K562 (cell line): ENCODE results near the gene HYOU1. TPM values are rescaled to one million over a fixed set of nuclear protein-coding genes. Genes with fewer than 3 reads are reported as not detected.

Experiments used
- FOSL1 ChIP-seq: fragments of 200-800 bp; sonication (Bioruptor generic); conservative IDR thresholded peaks from 2 replicates; pipeline ENCODE4 v1.6.1; 2016; ENCODE audit warnings: missing genetic modification characterization, missing compliant biosample characterization
- GABPA ChIP-seq: fragments of 200-800 bp; sonication (Bioruptor generic); conservative IDR thresholded peaks from 2 replicates; pipeline ENCODE4 v1.6.1; 2016; ENCODE audit warnings: low read depth, missing genetic modification characterization, missing compliant biosample characterization
- GATAD2B ChIP-seq: fragments of 450-650 bp; IDR thresholded peaks from 2 replicates; pipeline ENCODE4 v1.6.1; 2017; ENCODE audit warnings: mild to moderate bottlenecking, borderline replicate concordance
- JUN ChIP-seq, 2 experiments: sonication (generic) in 1 of 2; formaldehyde crosslinking in 1 of 2; IDR thresholded peaks; 2 replicates each; pipeline versions ENCODE4 v1.6.1 to v1.8.0; 2012 to 2022; ENCODE audit warnings: borderline replicate concordance in 2 of 2, mild to moderate bottlenecking in 2 of 2, improper control_type of control experiment in 1 of 2, low read depth in 1 of 2, low read length in 1 of 2, missing genetic modification reagents in 1 of 2
- LCOR ChIP-seq: sonication (generic); formaldehyde crosslinking; IDR thresholded peaks from 2 replicates; pipeline ENCODE4 v1.8.0; 2022; ENCODE audit warnings: mild to moderate bottlenecking, missing genetic modification reagents
- MTA1 ChIP-seq: fragments of 450-650 bp; IDR thresholded peaks from 2 replicates; pipeline ENCODE4 v1.6.1; 2017; ENCODE audit warnings: borderline replicate concordance
- MXI1 ChIP-seq: IDR thresholded peaks from 2 replicates; pipeline ENCODE4 v1.6.1; 2011; ENCODE audit warnings: low read depth, mild to moderate bottlenecking, improper control_type of control experiment, low read length
- SIRT6 ChIP-seq: IDR thresholded peaks from one replicate; pipeline ENCODE4 v1.6.1; 2012; ENCODE audit warnings: low read depth, mild to moderate bottlenecking, control low read depth, inconsistent platforms, low read length, moderate library complexity
- SMARCA4 ChIP-seq: fragments of 450-650 bp; IDR thresholded peaks from 2 replicates; pipeline ENCODE4 v1.6.1; 2016
- SRF ChIP-seq, 2 experiments: fragments of 250-450, 450-650 bp in 1 of 2; sonication (Bioruptor Pico) in 1 of 2; sonication (generic) in 1 of 2; formaldehyde crosslinking; IDR thresholded peaks; 2 replicates each; pipeline versions ENCODE4 v1.5.0 to v1.5.1; 2020 to 2022; ENCODE audit warnings: mild to moderate bottlenecking in 1 of 2, missing genetic modification reagents in 1 of 2
- ZC3H11A ChIP-seq: IDR thresholded peaks from 2 replicates; pipeline ENCODE4 v1.6.1; 2012; ENCODE audit warnings: low read depth, low read length, improper control_type of control experiment
- ZNF12 ChIP-seq: sonication (generic); formaldehyde crosslinking; IDR thresholded peaks from 2 replicates; pipeline ENCODE4 v1.4.0; 2020; ENCODE audit warnings: mild to moderate bottlenecking, missing genetic modification reagents
- ZNF431 ChIP-seq: sonication (generic); formaldehyde crosslinking; IDR thresholded peaks from 2 replicates; pipeline ENCODE4 v1.8.0; 2022; ENCODE audit warnings: mild to moderate bottlenecking, missing genetic modification reagents
- ZNF668 ChIP-seq: fragments of 250-450 bp; sonication (Bioruptor Pico); IDR thresholded peaks from 2 replicates; pipeline ENCODE4 v1.8.0; 2022; ENCODE audit warnings: mild to moderate bottlenecking, inconsistent platforms
- polyA plus RNA-seq, 8 experiments: library from polyadenylated mRNA; depleted of rRNA in 4 of 8; stranded (reverse) in 5 of 8; unstranded in 3 of 8; fragments of >200 nt; fragmentation: Nextera tagmentation in 2 of 8; fragmentation: Illumina TruSeq in 1 of 8; extraction: Ambion mirVana in 2 of 8; extraction: Trizol in 1 of 8; gene quantifications; 2 replicates each; pipeline versions ENCODE4 v1.2.1 to v1.2.3, GENCODE V29; 2011 to 2014; ENCODE audit warnings: inconsistent platforms in 1 of 8, missing spikeins in 1 of 8
- total RNA-seq, 7 experiments: library from RNA; depleted of rRNA in 6 of 7; stranded (reverse); fragments of >200 nt in 6 of 7; fragmentation: Illumina TruSeq in 2 of 7; extraction: Trizol in 2 of 7; gene quantifications; 2 replicates each; pipeline versions ENCODE4 v1.2.1 to v1.2.3, GENCODE V29; 2011 to 2021; ENCODE audit warnings: low replicate concordance in 1 of 7
- TF ChIP-seq, protein P1 (sequence below): fragments of 250-450 bp; sonication (Bioruptor Pico); IDR thresholded peaks from 2 replicates; pipeline ENCODE4 v1.6.1; 2021; ENCODE audit warnings: mild to moderate bottlenecking
- TF ChIP-seq, protein P2 (sequence below): fragments of 250-450 bp; sonication (Bioruptor Pico); IDR thresholded peaks from 2 replicates; pipeline ENCODE4 v1.4.0; 2020; ENCODE audit warnings: mild to moderate bottlenecking, moderate library complexity
- TF ChIP-seq, protein P3 (sequence below), 2 experiments: fragments of 450-650 bp in 1 of 2; sonication (generic) in 1 of 2; formaldehyde crosslinking in 1 of 2; IDR thresholded peaks in 1 of 2; conservative IDR thresholded peaks in 1 of 2; 2 replicates each; pipeline versions ENCODE4 v1.6.1 to v1.8.1; 2016 to 2023; ENCODE audit warnings: mild to moderate bottlenecking in 2 of 2, moderate library complexity in 2 of 2, inconsistent platforms in 1 of 2, missing genetic modification reagents in 1 of 2

Gene HYOU1
- total and polyA plus RNA-seq, 9 of the 15 experiments (the other 6 are each of a cell fraction or from before 2014, with no cell fraction given): 19.5 to 197 (median 128) TPM

DNA sequence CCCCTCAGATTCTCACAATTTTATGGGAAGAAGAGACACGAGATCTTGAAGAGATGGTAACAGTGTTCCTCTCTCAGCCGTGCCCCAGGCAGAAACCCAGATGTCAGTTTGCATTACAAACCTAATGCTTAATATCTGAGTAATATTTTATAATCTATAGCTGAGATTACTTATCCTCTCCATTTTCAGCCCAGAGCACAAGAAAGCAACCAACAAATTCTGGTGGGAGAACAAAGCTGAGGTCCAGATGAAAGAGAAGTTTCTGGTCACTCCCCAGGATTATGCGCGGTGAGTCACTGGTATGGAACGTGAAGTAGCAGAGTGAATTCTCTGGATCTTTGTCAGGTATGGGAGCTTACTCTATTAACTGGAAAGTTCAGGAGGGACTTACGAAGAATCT lies 58.2 kb downstream of the HYOU1 start (continued):
- no peak for TF ChIP-seq ZNF668 (CRISPR knock-in tag)
- 0 out of 2 replicates have a peak, but pooled peaks have one; percentile 0 for TF ChIP-seq ZNF431 (CRISPR knock-in tag)
- no peak for TF ChIP-seq SIRT6
- TF ChIP-seq, protein P1, sequence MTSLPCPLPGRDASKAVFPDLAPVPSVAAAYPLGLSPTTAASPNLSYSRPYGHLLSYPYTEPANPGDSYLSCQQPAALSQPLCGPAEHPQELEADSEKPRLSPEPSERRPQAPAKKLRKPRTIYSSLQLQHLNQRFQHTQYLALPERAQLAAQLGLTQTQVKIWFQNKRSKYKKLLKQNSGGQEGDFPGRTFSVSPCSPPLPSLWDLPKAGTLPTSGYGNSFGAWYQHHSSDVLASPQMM: no peak
- no peak for TF ChIP-seq MTA1
- no peak for TF ChIP-seq SRF (CRISPR knock-in tag; IDR thresholded peaks at IDR 0.05)
- peak; percentile 85 for TF ChIP-seq FOSL1 (tag)
- TF ChIP-seq ZNF12 (CRISPR knock-in tag): no peak
- TF ChIP-seq, protein P2, sequence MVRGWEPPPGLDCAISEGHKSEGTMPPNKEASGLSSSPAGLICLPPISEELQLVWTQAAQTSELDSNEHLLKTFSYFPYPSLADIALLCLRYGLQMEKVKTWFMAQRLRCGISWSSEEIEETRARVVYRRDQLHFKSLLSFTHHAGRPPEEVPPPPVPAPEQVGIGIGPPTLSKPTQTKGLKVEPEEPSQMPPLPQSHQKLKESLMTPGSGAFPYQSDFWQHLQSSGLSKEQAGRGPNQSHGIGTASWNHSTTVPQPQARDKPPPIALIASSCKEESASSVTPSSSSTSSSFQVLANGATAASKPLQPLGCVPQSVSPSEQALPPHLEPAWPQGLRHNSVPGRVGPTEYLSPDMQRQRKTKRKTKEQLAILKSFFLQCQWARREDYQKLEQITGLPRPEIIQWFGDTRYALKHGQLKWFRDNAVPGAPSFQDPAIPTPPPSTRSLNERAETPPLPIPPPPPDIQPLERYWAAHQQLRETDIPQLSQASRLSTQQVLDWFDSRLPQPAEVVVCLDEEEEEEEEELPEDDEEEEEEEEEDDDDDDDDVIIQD (CRISPR knock-in tag): no peak
- TF ChIP-seq MXI1: 0 out of 2 replicates have a peak, but pooled peaks have one; percentile 11
- no peak for TF ChIP-seq LCOR (CRISPR knock-in tag)
- no peak for TF ChIP-seq ZC3H11A
- peak; percentile 68 for TF ChIP-seq SMARCA4
- TF ChIP-seq, protein P3, sequence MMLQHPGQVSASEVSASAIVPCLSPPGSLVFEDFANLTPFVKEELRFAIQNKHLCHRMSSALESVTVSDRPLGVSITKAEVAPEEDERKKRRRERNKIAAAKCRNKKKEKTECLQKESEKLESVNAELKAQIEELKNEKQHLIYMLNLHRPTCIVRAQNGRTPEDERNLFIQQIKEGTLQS (IDR thresholded peaks at IDR 0.05): peak; percentile 89
- TF ChIP-seq, protein P3 (CRISPR knock-in tag; conservative IDR thresholded peaks at IDR 0.05): no peak
- TF ChIP-seq GATAD2B: no peak
- TF ChIP-seq GABPA (tag): no peak
- TF ChIP-seq JUN (IDR thresholded peaks at IDR 0.05; ENCODE audit: borderline replicate concordance, low read depth, low read length): 0 out of 2 replicates have a peak, but pooled peaks have one; percentile 30
- TF ChIP-seq JUN (CRISPR knock-in tag; IDR thresholded peaks at IDR 0.05; ENCODE audit: borderline replicate concordance): no peak
